ENCODE measurements around the gene PPIP5K1.

- TF ChIP-seq, protein P1, sequence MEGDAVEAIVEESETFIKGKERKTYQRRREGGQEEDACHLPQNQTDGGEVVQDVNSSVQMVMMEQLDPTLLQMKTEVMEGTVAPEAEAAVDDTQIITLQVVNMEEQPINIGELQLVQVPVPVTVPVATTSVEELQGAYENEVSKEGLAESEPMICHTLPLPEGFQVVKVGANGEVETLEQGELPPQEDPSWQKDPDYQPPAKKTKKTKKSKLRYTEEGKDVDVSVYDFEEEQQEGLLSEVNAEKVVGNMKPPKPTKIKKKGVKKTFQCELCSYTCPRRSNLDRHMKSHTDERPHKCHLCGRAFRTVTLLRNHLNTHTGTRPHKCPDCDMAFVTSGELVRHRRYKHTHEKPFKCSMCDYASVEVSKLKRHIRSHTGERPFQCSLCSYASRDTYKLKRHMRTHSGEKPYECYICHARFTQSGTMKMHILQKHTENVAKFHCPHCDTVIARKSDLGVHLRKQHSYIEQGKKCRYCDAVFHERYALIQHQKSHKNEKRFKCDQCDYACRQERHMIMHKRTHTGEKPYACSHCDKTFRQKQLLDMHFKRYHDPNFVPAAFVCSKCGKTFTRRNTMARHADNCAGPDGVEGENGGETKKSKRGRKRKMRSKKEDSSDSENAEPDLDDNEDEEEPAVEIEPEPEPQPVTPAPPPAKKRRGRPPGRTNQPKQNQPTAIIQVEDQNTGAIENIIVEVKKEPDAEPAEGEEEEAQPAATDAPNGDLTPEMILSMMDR (IDR thresholded peaks at IDR 0.05): no peak
- peak in 2 of 3 donors; percentile 50 to 68 for TF ChIP-seq POLR2AphosphoS5 (IDR thresholded peaks at IDR 0.05)
- no peak for TF ChIP-seq POLR2A (IDR thresholded peaks at IDR 0.05)
- no peak for TF ChIP-seq EP300 (IDR thresholded peaks at IDR 0.05)
Measured at GRCh38 chr15:43492673-43493601, 97.1 kb downstream of the PPIP5K1 start, which contains the start of gene TP53BP1.
